ENCODE results near the gene PRSS48.
A peak's percentile ranks its signal among the peaks of the same experiment; 100 is the strongest.
"Not testable (repeated sequence)": the region's sequence is repeated elsewhere in the genome, so short reads cannot be mapped to it uniquely, and the experiment has no call there.

The PRSS48 gene

DNA sequence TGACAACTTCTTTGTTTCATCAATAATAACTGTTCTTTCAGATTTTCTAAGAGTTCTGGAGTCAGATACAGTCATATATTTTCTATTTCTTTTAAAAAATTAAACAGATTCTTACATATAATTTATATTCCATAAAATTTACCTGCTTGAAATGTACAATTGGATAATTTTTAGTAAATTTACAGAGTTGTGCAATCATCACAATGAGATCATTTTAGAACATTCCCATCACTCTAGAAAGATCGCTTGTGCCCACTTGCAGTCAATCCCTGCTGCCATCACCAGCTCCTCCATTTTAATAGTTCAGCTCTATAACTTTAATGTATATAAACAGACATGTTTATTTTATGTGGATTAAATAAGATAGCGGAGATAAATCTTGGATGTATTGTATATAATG, 29.6 kb upstream of the PRSS48 start:
- in situ Hi-C loops (cut with HindIII; ENCODE audit: low sequenced_read_pairs): no loop called here
- no peak overlapping the region for H3K4me3 ChIP-seq (ENCODE audit: low read depth, low read length)
- DNase-seq (ENCODE audit: low read depth, low spot score): no peak
- TF ChIP-seq, protein P1, sequence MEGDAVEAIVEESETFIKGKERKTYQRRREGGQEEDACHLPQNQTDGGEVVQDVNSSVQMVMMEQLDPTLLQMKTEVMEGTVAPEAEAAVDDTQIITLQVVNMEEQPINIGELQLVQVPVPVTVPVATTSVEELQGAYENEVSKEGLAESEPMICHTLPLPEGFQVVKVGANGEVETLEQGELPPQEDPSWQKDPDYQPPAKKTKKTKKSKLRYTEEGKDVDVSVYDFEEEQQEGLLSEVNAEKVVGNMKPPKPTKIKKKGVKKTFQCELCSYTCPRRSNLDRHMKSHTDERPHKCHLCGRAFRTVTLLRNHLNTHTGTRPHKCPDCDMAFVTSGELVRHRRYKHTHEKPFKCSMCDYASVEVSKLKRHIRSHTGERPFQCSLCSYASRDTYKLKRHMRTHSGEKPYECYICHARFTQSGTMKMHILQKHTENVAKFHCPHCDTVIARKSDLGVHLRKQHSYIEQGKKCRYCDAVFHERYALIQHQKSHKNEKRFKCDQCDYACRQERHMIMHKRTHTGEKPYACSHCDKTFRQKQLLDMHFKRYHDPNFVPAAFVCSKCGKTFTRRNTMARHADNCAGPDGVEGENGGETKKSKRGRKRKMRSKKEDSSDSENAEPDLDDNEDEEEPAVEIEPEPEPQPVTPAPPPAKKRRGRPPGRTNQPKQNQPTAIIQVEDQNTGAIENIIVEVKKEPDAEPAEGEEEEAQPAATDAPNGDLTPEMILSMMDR (IDR thresholded peaks at IDR 0.05; ENCODE audit: low read depth, low read length): no peak

DNA sequence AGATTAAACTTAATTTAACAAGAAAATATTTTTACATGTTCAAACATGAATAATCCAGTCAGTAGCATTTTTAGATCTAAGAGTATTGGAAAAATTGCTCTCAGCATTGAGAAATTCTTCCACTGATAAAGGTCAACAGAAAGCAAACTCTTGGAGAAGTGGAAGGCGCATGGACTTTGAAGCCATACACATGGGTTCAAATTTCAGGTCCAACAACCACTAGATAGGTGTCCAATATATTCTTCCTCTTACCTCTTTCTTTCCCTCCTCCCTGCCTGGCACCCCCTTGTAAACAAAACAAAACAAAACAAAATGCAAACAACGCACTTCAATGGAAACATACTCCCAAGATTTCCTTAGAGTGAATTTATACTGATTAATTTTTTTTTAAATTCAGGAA, 28.4 kb upstream of the PRSS48 start:
- in situ Hi-C loops (cut with HindIII; ENCODE audit: low sequenced_read_pairs): no loop called here
- TF ChIP-seq, protein P1 (IDR thresholded peaks at IDR 0.05; ENCODE audit: low read depth, low read length): no peak
- no peak for DNase-seq (ENCODE audit: low read depth, low spot score)
- H3K4me3 ChIP-seq (ENCODE audit: low read depth, low read length): no peak overlapping the region

DNA sequence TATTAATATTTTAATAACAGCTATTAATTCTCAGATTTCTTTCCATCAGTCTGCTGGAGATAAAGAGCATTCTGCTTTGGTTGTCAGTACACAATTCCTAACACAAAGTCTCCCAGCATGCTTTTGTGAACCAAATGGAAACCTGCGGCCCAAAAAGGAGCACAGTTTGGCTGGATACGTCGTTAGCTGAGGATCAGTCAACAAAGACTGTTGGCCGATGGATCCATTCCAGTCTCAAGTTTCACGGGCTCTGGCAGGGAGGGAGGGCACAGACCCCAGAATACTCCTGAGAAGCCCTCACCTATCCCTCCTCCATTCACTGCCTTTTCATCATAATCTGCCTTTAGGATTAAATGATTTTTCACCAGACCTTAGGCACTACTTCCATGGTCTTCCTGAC, 26.3 kb upstream of the PRSS48 start:
- DNase-seq (ENCODE audit: low read depth, low spot score): no peak
- in situ Hi-C loops (cut with HindIII; ENCODE audit: low sequenced_read_pairs): no loop called here
- TF ChIP-seq, protein P1 (IDR thresholded peaks at IDR 0.05; ENCODE audit: low read depth, low read length): no peak
- H3K4me3 ChIP-seq (ENCODE audit: low read depth, low read length): no peak overlapping the region

DNA sequence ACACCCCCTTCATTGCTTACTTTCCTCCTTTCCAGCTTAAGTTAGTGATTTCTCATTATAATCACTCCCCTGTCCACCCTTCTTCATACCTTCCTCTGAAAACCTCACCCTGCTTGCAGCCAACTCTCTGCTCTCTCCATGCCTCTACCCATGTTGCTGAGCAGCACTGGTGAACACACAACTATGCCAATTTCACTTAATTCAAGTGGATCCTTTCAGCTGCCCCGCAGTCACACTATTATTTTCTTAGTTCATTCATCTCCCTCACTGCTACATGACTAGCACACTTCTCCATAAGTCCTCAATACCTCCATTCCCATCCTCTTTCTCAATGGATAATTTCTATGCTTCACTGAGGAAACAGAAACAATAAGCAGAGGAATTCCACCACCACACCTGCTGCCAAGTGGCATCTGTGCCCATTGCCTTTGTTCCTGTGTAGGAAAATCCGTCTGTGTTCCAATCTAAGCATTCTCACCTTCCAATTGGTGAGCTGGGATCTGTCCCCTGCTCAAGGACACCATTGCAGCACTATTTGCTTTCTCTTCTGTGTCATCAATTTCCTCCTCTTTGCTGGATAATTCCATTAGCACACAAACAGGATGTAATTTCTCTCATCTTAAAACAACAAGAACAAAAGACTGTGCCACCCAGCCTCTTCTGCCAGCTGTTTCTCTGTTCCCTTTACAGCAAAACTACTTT, 25.2 kb upstream of the PRSS48 start:
- in situ Hi-C loops (cut with HindIII; ENCODE audit: low sequenced_read_pairs): no loop called here

DNA sequence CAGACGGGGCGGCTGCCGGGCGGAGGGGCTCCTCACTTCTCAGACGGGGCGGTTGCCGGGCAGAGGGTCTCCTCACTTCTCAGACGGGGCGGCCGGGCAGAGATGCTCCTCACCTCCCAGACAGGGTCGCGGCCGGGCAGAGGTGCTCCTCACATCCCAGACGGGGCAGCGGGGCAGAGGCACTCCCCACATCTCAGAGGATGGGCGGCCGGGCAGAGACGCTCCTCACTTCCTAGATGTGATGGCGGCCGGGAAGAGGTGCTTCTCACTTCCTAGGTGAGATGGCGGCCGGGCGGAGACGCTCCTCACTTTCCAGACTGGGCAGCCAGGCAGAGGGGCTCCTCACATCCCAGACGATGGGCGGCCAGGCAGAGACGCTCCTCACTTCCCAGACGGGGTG, 21.7 kb upstream of the PRSS48 start:
- in situ Hi-C loops (cut with HindIII; ENCODE audit: low sequenced_read_pairs); H3K4me3 ChIP-seq (ENCODE audit: low read depth, low read length); DNase-seq (ENCODE audit: low read depth, low spot score): not testable (repeated sequence)

More for the DNA sequence above, 25.2 kb upstream of the PRSS48 start:
- TF ChIP-seq, protein P1 (IDR thresholded peaks at IDR 0.05; ENCODE audit: low read depth, low read length): no peak
- no peak for DNase-seq (ENCODE audit: low read depth, low spot score)
- no peak overlapping the region for H3K4me3 ChIP-seq (ENCODE audit: low read depth, low read length)

DNA sequence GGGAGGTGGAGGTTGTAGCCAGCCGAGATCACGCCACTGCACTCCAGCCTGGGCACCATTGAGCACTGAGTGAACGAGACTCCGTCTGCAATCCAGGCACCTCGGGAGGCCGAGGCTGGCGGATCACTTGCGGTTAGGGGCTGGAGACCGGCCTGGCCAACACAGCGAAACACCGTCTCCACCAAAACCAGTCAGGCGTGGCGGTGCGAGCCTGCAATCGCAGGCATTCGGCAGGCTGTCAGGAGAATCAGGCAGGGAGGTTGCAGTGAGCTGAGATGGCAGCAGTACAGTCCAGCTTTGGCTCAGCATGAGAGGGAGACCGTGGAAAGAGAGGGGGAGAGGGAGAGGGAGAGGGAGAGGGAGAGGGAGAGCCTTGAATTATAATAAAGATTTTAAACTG, 21.3 kb upstream of the PRSS48 start:
- H3K4me3 ChIP-seq (ENCODE audit: low read depth, low read length); DNase-seq (ENCODE audit: low read depth, low spot score); in situ Hi-C loops (cut with HindIII; ENCODE audit: low sequenced_read_pairs): not testable (repeated sequence)

DNA sequence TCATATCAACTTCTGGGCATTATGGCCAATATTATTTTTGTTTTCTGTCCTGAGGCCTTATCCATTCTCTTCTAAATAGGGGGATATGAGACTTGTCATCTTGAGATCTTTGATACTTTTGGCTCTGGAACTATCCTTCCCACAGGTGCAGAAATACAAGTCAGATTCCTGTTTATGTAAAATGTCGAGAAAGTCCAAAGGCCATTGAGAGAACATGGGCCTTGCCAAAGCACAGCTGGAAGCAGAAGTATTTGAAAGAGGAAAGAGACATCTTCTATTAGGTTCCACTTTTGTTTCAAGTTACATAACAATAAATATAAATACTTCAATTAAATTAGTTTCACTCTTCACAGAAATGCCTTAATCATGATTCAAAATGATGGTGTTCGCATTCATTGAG, 20.8 kb upstream of the PRSS48 start:
- H3K4me3 ChIP-seq (ENCODE audit: low read depth, low read length): no peak overlapping the region
- in situ Hi-C loops (cut with HindIII; ENCODE audit: low sequenced_read_pairs): no loop called here
- peak; percentile 29 for DNase-seq (ENCODE audit: low read depth, low spot score)
- TF ChIP-seq, protein P1 (IDR thresholded peaks at IDR 0.05; ENCODE audit: low read depth, low read length): no peak

DNA sequence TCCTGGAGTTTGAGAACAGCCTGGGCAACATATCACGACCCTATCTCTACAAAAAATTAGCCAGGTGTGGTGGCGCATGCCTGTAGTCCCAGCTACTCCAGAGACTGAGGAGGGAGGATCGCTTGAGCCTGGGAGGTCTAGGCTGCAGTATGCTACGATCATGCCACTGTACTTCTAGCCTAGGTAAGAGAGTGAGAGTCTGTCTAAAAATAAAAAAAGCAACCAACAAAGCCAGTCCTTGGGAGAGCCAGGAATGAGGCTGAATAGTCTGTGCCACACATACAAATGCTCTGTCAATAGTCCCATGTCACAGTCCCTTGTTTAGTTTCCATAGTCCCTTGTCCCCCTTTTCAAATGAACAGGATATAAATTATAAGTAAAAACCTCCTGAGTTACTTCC, 19.3 kb upstream of the PRSS48 start:
- no peak overlapping the region for H3K4me3 ChIP-seq (ENCODE audit: low read depth, low read length)
- TF ChIP-seq, protein P1 (IDR thresholded peaks at IDR 0.05; ENCODE audit: low read depth, low read length): no peak
- no peak for DNase-seq (ENCODE audit: low read depth, low spot score)
- in situ Hi-C loops (cut with HindIII; ENCODE audit: low sequenced_read_pairs): no loop called here

Data from astrocyte of the spinal cord (primary cell).